Islet of Langerhans (tissue), 1 donor: ENCODE results near the gene TERT.
"Not testable (repeated sequence)": the region's sequence is repeated elsewhere in the genome, so short reads cannot be mapped to it uniquely, and the experiment has no call there.

ENCODE experiments used
- FAIRE-seq: peaks from one replicate; lab custom pipeline; 2011; peaks lifted over from hg19 to GRCh38; lab: Jason Lieb, UNC

The TERT gene

GRCh38 chr5:1330847-1331831, 36.3 kb upstream of the TERT start:
- no peak for FAIRE-seq

- no peak for FAIRE-seq
These were observed 35.4 kb upstream of the TERT start for GRCh38 chr5:1330146-1330846.

- FAIRE-seq: no peak
These were observed 34.3 kb upstream of the TERT start for GRCh38 chr5:1329111-1329579.

- not testable (repeated sequence) for FAIRE-seq
These were observed 33.6 kb upstream of the TERT start for GRCh38 chr5:1328237-1329110.

- FAIRE-seq: not testable (repeated sequence)
These were observed 32.3 kb upstream of the TERT start for GRCh38 chr5:1326901-1327756.

- FAIRE-seq: not testable (repeated sequence)
These were observed 31.6 kb upstream of the TERT start for GRCh38 chr5:1326532-1326875.

GRCh38 chr5:1325870-1326531, 31.1 kb upstream of the TERT start:
- no peak for FAIRE-seq

GRCh38 chr5:1325191-1325741, 30.4 kb upstream of the TERT start:
- FAIRE-seq: no peak

GRCh38 chr5:1324719-1325190, 29.9 kb upstream of the TERT start:
- FAIRE-seq: no peak

GRCh38 chr5:1324301-1324700, 29.4 kb upstream of the TERT start:
- no peak for FAIRE-seq

- FAIRE-seq: no peak
These were observed 28.9 kb upstream of the TERT start for GRCh38 chr5:1323803-1324173.

- no peak for FAIRE-seq
These were observed 28.3 kb upstream of the TERT start for GRCh38 chr5:1322955-1323802.

- FAIRE-seq: no peak
These were observed 27.4 kb upstream of the TERT start for GRCh38 chr5:1322036-1322900.

GRCh38 chr5:1321576-1321975, 26.7 kb upstream of the TERT start:
- no peak for FAIRE-seq

GRCh38 chr5:1320436-1321344, 25.8 kb upstream of the TERT start:
- no peak for FAIRE-seq

GRCh38 chr5:1319436-1320256, 24.8 kb upstream of the TERT start:
- no peak for FAIRE-seq
